Transverse colon (tissue), 4 donors: Measurements from ENCODE around the gene UBE2D2.

ENCODE experiments used
- CTCF ChIP-seq, 5 experiments: fragments of 200-600 bp in 3 of 5; fragments of 450-650 bp in 2 of 5; sonication (generic) in 3 of 5; IDR thresholded peaks; 1 replicate in 2 of 5; 2 replicates in 3 of 5; pipeline ENCODE4 v1.5.1; 2016 to 2017; ENCODE audit warnings: antibody characterized with exemption in 5 of 5, inconsistent platforms in 3 of 5, mild to moderate bottlenecking in 2 of 5, moderate library complexity in 1 of 5
- POLR2A ChIP-seq: fragments of 450-650 bp; IDR thresholded peaks from one replicate; pipeline ENCODE4 v1.6.1; 2016; ENCODE audit warnings: antibody characterized with exemption, mild to moderate bottlenecking, moderate library complexity
- POLR2AphosphoS5 ChIP-seq, 3 donors: sonication (generic); formaldehyde crosslinking; IDR thresholded peaks; one replicate each; pipeline ENCODE4 v1.6.1; 2016; ENCODE audit warnings: antibody characterized with exemption in 3 of 3

DNA sequence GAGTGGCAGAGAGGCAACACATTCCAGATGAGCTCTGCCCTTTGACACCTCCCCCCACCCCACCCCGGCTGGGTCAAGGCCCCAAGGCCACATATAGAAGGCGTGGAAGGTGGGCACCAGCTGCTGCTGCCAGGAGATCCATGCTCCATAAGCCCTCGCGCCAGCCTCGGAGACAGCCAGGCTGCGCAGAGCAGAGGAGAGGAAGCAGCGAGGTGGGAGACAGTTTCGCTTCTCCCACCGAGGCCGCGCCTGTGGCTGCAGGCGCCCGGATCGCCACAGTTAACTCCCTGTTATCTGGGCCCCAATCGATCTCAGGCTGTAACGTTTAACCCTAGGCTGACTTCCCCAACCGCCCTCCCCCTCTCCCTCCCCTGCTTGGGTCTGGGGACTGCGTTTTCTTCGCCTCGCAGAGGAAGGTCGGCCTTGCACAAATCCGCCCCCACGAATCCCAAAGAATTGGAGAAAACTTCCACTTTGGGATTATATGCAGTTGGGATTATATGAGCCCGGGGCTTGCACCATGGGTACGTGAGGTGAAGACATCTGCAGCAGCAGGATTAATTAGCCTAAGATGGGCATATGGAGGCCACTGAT is 85.9 kb downstream of the UBE2D2 start:
- TF ChIP-seq CTCF (IDR thresholded peaks at IDR 0.05) (no peak), POLR2AphosphoS5 (IDR thresholded peaks at IDR 0.05) (no peak), POLR2A (no peak)
